NCI-H226 (cell line): ENCODE measurements around the gene ZFAND3.

Source experiments
- DNase-seq: peaks from one replicate; pipeline ENCODE4 v3.0.0-alpha.2; 2015

ZFAND3 gene

DNA sequence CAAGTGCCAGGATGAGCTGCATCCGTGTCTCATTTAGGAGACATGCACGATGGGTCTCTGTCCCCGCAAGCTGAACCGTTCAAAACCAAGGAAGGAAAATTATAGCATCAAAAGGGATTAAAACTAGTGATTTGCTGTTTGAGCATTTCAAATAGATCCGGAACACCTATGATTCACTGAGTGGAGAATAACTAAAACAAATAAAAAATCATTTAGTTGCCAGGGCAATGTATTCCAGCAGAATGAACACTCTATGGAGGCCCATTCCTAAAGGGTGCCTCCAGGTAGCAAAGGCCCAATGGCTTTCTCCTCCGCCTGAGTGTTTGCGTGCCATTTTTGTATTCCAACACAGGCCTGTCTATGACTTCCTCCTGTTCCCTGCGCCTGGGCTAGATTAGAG, 354.8 kb downstream of the ZFAND3 start:
- DNase-seq = no peak

- no peak for DNase-seq
Measured at GRCh38 chr6:38174806-38175495, 355.4 kb downstream of the ZFAND3 start.

DNA sequence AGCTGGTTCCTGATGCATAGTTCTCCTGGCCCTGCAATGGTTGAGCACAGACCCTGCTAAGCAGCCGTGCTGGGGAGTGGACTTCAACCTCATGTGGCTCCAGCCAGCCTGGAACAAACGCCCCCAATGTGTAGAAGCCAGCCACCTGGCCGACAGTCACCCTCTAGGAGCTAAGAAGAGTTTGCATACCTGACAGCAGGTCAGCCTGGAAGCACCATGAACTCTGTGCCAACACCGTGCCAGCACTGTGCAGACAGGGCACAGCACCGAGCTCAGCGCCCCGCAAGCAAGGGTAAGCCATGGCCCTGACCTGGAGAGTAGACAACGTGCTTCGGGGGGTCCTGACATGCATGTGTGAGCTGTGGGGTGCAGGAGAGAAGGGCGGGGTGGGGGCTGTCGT, 356.3 kb downstream of the ZFAND3 start:
- no peak for DNase-seq

GRCh38 chr6:38176797-38177751, 357.5 kb downstream of the ZFAND3 start:
- DNase-seq = no peak

- no peak for DNase-seq
Measured at GRCh38 chr6:38177882-38178583, 358.5 kb downstream of the ZFAND3 start.

DNA sequence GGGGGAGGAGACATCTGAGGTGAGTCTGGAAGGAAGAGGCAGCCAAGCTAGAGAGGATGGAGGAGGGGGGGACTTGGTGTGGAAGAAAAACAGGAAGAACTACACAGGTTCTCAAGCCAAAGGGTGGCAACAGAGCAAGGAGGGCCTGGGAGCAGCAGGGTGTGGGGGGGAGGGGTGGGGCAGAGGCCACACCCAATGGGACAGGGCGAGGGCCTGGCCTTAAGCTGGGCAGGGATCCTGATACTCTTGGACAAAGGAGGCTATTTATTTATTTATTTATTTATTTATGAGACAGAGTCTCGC, 359.0 kb downstream of the ZFAND3 start:
- DNase-seq = no peak

- DNase-seq = no peak
Measured at GRCh38 chr6:38179300-38179699, 359.8 kb downstream of the ZFAND3 start.

DNA sequence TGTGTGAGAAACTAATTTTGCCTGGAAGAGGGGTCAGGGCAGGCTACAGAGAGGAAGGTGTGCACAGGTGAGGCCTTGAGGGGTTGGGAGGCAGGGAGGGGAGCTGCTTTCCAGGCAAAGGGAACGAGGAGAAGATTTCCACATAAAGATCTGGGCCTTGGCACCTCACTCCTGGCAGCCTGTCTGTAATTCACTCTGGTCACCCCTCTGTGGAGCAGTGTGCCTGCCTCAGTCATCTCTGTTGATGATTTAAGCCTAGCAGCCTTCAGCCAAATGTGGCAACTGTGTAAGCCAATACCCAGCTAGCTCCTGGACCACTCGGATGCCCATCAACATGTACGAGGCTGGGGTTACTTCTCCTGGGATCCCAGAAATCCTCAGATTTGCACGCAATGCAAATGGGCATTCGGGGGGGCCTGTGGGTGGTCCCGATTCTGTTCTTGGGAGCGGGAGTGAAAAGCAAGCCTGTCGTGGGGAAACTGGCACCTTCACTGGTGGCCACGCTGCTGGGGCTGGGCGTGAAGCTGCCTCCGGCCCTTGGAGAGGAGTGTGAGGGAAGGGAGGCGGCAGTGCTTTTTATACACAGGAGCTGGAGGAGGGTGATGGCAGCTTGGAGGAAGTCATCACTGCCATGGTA, 360.4 kb downstream of the ZFAND3 start:
- no peak for DNase-seq

DNA sequence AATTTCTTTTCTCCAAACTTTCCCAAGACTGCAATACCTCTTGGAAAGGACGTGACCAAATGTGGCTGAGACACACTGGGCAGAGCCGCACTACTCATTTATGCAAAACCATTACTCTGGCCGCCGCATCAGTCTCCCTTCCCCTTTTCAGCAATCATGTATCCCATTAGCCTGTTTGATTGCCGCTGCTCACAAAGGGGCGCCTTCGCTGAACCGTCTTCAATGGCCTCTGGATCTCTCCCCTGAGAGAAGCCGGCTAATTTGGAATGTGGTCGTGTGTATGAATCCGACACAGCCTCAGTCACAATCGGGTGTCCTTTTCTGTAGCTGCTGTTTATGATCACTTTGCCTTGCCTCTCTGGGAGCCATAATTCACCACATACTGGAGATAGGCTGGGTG, 361.1 kb downstream of the ZFAND3 start:
- DNase-seq = no peak

GRCh38 chr6:38182426-38182825, 362.9 kb downstream of the ZFAND3 start:
- no peak for DNase-seq

- DNase-seq = no peak
Measured at GRCh38 chr6:38183856-38184584, 364.5 kb downstream of the ZFAND3 start.

DNA sequence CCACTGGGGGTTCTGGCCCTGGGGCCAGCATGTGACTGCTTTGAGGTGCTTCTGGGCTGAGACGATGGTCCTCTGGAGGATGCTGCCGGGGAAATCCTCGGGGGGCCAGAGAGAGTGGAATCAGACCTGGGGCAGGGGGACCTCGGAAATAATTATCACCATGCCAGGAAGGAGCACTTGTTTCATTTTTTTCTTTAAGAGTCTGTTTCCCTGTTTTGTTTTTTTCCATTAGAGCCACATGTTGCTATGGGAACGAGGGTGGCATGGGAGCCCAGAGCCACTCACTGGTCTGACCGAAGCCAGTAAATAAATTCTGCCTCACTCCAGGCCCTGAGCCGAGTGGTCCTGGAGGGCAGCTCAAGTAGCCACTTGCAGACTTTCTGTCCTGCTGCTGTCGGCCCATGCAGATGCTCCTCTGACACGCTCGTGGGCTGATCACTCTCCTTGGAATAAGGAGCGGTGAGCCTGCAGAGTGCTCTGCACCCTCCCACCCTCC, 365.1 kb downstream of the ZFAND3 start:
- no peak for DNase-seq

GRCh38 chr6:38185244-38185643, 365.7 kb downstream of the ZFAND3 start:
- no peak for DNase-seq

DNA sequence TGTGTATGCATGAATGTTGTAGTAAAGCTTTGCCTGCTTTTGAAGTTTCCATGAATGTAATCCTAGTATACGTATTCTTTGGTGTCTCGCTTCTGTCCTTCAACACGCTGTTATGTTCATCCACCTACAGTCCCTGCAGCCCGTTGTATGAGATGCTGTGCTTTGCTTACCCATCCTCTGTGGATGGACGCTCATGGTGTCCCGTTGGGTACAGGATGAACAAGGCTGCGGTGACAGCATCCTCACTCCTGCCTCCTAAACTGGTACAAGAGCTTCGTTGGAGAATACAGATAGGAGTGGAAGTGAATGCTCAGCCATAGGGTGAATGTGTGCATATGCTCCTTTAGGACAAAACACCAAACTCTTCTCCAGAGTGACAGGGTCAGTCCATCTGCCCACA, 366.2 kb downstream of the ZFAND3 start:
- no peak for DNase-seq

- no peak for DNase-seq
Measured at GRCh38 chr6:38187325-38187724, 367.8 kb downstream of the ZFAND3 start.

DNA sequence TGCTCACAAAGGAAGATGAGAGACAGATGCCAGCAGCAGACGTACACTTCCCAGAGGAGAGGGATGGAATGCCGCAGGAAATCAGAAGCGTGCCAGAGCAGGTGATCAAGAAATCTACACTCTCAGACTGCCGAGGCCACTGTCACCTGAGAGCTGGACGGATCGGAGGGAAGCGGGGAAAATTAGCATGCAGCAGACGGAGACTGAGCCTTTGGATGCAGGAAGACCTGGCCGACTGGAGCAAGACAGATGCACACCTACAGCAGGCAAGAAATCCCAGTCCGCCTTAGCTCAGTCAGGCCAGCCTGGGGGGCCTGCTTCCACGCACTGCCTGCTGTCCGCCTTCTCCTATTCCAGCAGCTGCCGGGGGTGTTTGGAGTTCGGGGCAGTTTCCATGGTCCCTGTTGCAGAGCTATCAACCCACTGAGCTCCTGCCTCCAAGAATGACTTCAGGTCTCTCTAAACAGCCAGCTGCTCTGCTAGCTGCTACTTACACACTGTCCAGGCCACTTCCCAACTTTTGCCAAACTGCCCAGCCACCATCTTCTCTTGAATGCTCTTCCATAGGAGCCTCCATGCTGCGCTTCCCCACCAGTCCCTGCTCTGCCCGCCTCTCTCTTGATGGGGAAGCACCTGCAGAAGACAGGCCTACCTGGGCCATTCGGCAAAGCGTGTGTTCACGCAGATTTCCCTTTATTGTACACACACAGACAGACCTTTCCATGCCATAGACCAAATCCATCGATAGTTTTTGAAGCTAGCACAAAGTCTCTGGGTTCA, 368.5 kb downstream of the ZFAND3 start:
- no peak for DNase-seq

DNA sequence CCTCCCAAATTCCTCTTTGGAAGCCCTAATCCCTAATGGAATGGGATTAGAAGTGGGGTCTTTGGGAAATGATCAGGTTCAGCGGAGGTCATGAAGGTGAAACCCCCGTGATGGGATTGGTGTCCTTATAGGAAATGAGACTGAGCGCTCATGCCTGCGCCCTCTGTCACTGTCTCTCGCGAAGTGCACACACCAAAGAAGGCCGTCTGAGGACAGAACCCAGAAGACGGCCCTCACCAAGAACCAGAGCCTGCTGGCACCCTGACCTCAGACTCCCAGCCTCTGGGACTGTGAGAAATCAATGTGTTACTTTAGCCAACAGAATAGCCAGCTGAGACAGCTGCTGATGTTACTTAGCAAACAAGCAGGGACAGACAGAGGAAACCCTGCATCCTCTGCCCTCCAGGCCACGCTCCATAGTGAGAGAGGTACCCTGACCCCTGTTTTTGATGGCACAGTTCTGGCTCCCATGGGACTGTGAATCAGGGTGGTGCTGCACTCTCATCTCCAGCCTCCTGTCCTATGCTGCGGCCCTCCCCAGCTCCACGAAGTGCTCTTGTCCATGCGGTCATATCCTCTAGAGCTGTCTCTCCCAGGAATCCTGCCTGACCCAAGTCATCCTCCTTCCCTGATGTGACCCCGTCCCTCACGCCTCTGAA, 369.3 kb downstream of the ZFAND3 start:
- DNase-seq = no peak

- DNase-seq = no peak
Measured at GRCh38 chr6:38191418-38191817, 371.9 kb downstream of the ZFAND3 start.

- no peak for DNase-seq
Measured at GRCh38 chr6:38192011-38192410, 372.5 kb downstream of the ZFAND3 start.

- DNase-seq = no peak
Measured at GRCh38 chr6:38192487-38192886, 373.0 kb downstream of the ZFAND3 start.

DNA sequence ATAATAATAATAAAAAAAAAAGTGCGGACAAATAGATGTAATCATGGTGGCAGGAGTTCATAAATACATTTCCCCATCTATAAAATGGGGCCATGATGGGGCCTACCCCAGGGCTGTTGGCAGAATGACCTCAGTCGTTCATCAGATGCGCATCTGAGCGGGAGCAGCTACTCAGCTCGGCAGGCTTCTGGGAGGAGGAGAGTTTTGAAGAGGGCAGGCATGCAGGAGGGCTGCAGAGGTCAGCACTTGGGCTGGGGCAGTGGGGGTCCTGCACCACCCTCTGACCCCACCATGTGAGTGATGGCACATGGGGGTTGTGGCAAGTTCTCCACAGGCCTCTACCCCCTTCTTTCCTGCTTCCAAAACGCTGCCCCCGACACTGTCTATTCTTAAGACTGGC, 373.5 kb downstream of the ZFAND3 start:
- DNase-seq = no peak
